H1 (cell line): ENCODE results near the gene APBB1. TPM values are rescaled to one million over a fixed set of nuclear protein-coding genes. Genes with fewer than 3 reads are reported as not detected.

Experiments
- CTCF ChIA-PET: fragments of 300-600 bp; sonication (Branson Sonifier 250); formaldehyde crosslinking; loops from one replicate; lab custom pipeline; 2021; ENCODE audit not compliant: partially characterized antibody; lab: Charles Lee
- POLR2A ChIA-PET: fragments of 300-600 bp; sonication (Branson Sonifier 250); formaldehyde crosslinking; loops from one replicate; lab custom pipeline; 2021; ENCODE audit warnings: inconsistent platforms; ENCODE audit not compliant: partially characterized antibody; lab: Charles Lee
- DNase-seq, 2 experiments: peaks; one replicate each; pipeline versions ENCODE4 v3.0.0 to v3.0.0-alpha.2; 2010 to 2022; ENCODE audit warnings: low spot score in 2 of 2, low read depth in 1 of 2, mixed read lengths in 1 of 2
- FAIRE-seq: peaks from 2 replicates; lab custom pipeline; 2011; peaks lifted over from hg19 to GRCh38; lab: Jason Lieb, UNC
- H2AFZ ChIP-seq: 2 replicates; pipeline ENCODE4 v1.8.1; 2012; ENCODE audit warnings: low read length, inconsistent platforms
- H2AK5ac ChIP-seq: 2 replicates; pipeline ENCODE4 v1.6.1; 2013; ENCODE audit warnings: low read depth, low read length
- H2BK120ac ChIP-seq: replicated peaks from 2 replicates; pipeline ENCODE3; 2013; ENCODE audit warnings: low read depth, low read length, inconsistent platforms
- H2BK12ac ChIP-seq: 2 replicates; pipeline ENCODE4 v1.6.1; 2013; ENCODE audit warnings: low read depth, low read length
- H2BK15ac ChIP-seq: 2 replicates; pipeline ENCODE4 v1.6.1; 2013; ENCODE audit warnings: low read length
- H2BK20ac ChIP-seq: 2 replicates; pipeline ENCODE4 v1.6.1; 2013; ENCODE audit warnings: low read length
- H2BK5ac ChIP-seq: 2 replicates; pipeline ENCODE4 v1.6.1; 2013; ENCODE audit warnings: low read depth, low read length
- H3K14ac ChIP-seq: 2 replicates; pipeline ENCODE4 v1.6.1; 2013; ENCODE audit warnings: inconsistent platforms; ENCODE audit not compliant: insufficient read length
- H3K18ac ChIP-seq: 2 replicates; pipeline ENCODE4 v1.6.1; 2013; ENCODE audit warnings: low read length; ENCODE audit errors: extremely low read depth
- H3K23ac ChIP-seq: 2 replicates; pipeline ENCODE4 v1.6.1; 2013; ENCODE audit warnings: inconsistent platforms; ENCODE audit not compliant: insufficient read length
- H3K23me2 ChIP-seq: 2 replicates; pipeline ENCODE4 v1.6.1; 2013; ENCODE audit warnings: low read depth, low read length
- H3K27ac ChIP-seq: 2 replicates; pipeline ENCODE4 v1.6.1; 2011; ENCODE audit warnings: low read depth, low read length, inconsistent platforms
- H3K27me3 ChIP-seq, 4 experiments: replicated peaks in 1 of 4; 1 replicate in 1 of 4; 2 replicates in 3 of 4; pipeline versions ENCODE4 v1.6.1 to v1.8.1; 2011 to 2013; ENCODE audit warnings: low read length in 3 of 4, mild to moderate bottlenecking in 3 of 4, inconsistent platforms in 2 of 4, mixed read lengths in 2 of 4, moderate library complexity in 1 of 4; ENCODE audit not compliant: control insufficient read depth in 3 of 4, insufficient read depth in 3 of 4; ENCODE audit errors: extremely low read depth in 1 of 4
- H3K36me3 ChIP-seq, 4 experiments: 2 replicates each; pipeline versions ENCODE4 v1.6.1 to v1.8.1; 2011 to 2013; ENCODE audit warnings: mild to moderate bottlenecking in 4 of 4, low read length in 3 of 4, moderate library complexity in 2 of 4, control low read depth in 1 of 4, inconsistent platforms in 1 of 4; ENCODE audit not compliant: insufficient read depth in 4 of 4, control insufficient read depth in 2 of 4
- H3K4ac ChIP-seq: replicated peaks from 2 replicates; pipeline ENCODE3; 2013; ENCODE audit warnings: low read length, low read depth, mixed read lengths, inconsistent platforms; ENCODE audit not compliant: insufficient read length
- H3K4me1 ChIP-seq, 4 experiments: replicated peaks in 1 of 4; 1 replicate in 1 of 4; 2 replicates in 3 of 4; pipeline versions ENCODE4 v1.6.1 to v1.8.1; 2011 to 2013; ENCODE audit warnings: low read length in 3 of 4, inconsistent platforms in 2 of 4, mixed read lengths in 1 of 4; ENCODE audit not compliant: insufficient read depth in 4 of 4, control insufficient read depth in 3 of 4
- H3K4me2 ChIP-seq, 2 experiments: 2 replicates each; pipeline versions ENCODE4 v1.6.1 to v1.8.1; 2011 to 2013; ENCODE audit warnings: low read depth in 2 of 2, low read length in 2 of 2, control low read depth in 1 of 2, inconsistent platforms in 1 of 2, mild to moderate bottlenecking in 1 of 2; ENCODE audit not compliant: insufficient read depth in 1 of 2
- H3K4me3 ChIP-seq, 4 experiments: fragments of 200-600, 300-600 bp in 1 of 4; sonication (generic), shearing (Covaris generic), sonication (Bioruptor Twin) in 1 of 4; 2 replicates each; pipeline versions ENCODE4 v1.5.1 to v1.8.1; 2011 to 2016; ENCODE audit warnings: low read length in 4 of 4, low read depth in 3 of 4, control low read depth in 2 of 4, inconsistent platforms in 2 of 4, mild to moderate bottlenecking in 2 of 4, mixed read lengths in 1 of 4, moderate library complexity in 1 of 4; ENCODE audit not compliant: insufficient read depth in 2 of 4; ENCODE audit errors: extremely low read depth in 1 of 4
- H3K56ac ChIP-seq: replicated peaks from 2 replicates; pipeline ENCODE3; 2013; ENCODE audit warnings: low read depth, mild to moderate bottlenecking, mixed read lengths, low read length, inconsistent platforms; ENCODE audit not compliant: insufficient read length
- H3K79me1 ChIP-seq: 2 replicates; pipeline ENCODE4 v1.6.1; 2013; ENCODE audit warnings: low read depth, low read length, control low read depth
- H3K79me2 ChIP-seq, 2 experiments: 2 replicates each; pipeline versions ENCODE4 v1.6.1 to v1.8.1; 2012 to 2013; ENCODE audit warnings: low read length in 2 of 2, mild to moderate bottlenecking in 2 of 2, inconsistent platforms in 1 of 2; ENCODE audit not compliant: insufficient read depth in 2 of 2, control insufficient read depth in 1 of 2
- H3K9ac ChIP-seq, 4 experiments: replicated peaks in 1 of 4; 1 replicate in 1 of 4; 2 replicates in 3 of 4; pipeline versions ENCODE4 v1.6.1 to v1.8.1; 2011 to 2013; ENCODE audit warnings: low read depth in 3 of 4, low read length in 3 of 4, control low read depth in 2 of 4, mild to moderate bottlenecking in 2 of 4, moderate library complexity in 2 of 4, inconsistent platforms in 1 of 4; ENCODE audit errors: extremely low read depth in 1 of 4
- H3K9me3 ChIP-seq, 2 experiments: 2 replicates each; pipeline versions ENCODE4 v1.6.1 to v1.8.1; 2012 to 2013; ENCODE audit warnings: mild to moderate bottlenecking in 2 of 2, moderate library complexity in 2 of 2, control low read depth in 1 of 2, inconsistent platforms in 1 of 2, low read depth in 1 of 2, low read length in 1 of 2, mixed read lengths in 1 of 2; ENCODE audit not compliant: insufficient read depth in 2 of 2
- H4K20me1 ChIP-seq, 2 experiments: replicated peaks in 1 of 2; 2 replicates each; pipeline versions ENCODE3 to v1.8.1; 2011 to 2013; ENCODE audit warnings: inconsistent platforms in 2 of 2, low read length in 2 of 2, mild to moderate bottlenecking in 1 of 2; ENCODE audit not compliant: insufficient read depth in 2 of 2, control insufficient read depth in 1 of 2
- H4K5ac ChIP-seq: 2 replicates; pipeline ENCODE4 v1.6.1; 2013; ENCODE audit warnings: low read length, low read depth, mixed read lengths, inconsistent platforms; ENCODE audit not compliant: insufficient read length
- H4K8ac ChIP-seq: 2 replicates; pipeline ENCODE4 v1.8.0; 2013; ENCODE audit warnings: mild to moderate bottlenecking, moderate library complexity, low read length, inconsistent platforms; ENCODE audit not compliant: insufficient read depth; ENCODE audit errors: extremely low read depth
- H4K91ac ChIP-seq: replicated peaks from 2 replicates; pipeline ENCODE3; 2013; ENCODE audit warnings: low read length, mixed read lengths, inconsistent platforms; ENCODE audit not compliant: insufficient read length
- JUND ChIP-seq: IDR thresholded peaks from 2 replicates; pipeline ENCODE4 v1.6.1; 2011; ENCODE audit warnings: mild to moderate bottlenecking, improper control_type of control experiment, low read length
- KDM1A ChIP-seq: fragments of 200-600, 300-600 bp; sonication (generic); IDR thresholded peaks from 2 replicates; pipeline ENCODE4 v1.7.1; 2016; ENCODE audit warnings: mild to moderate bottlenecking, low read length, borderline replicate concordance
- SP4 ChIP-seq: IDR thresholded peaks from 2 replicates; pipeline ENCODE4 v1.6.1; 2012; ENCODE audit warnings: low read length, inconsistent platforms
- WGBS, 2 experiments: shearing (Covaris generic) in 1 of 2; methylation state at CpG; one replicate each; pipeline versions ENCODE4 v1.1.6 to v1.1.7; 2013 to 2015; ENCODE audit warnings: low lambda C conversion rate in 2 of 2, mixed read lengths in 2 of 2, inconsistent platforms in 1 of 2, low coverage in 1 of 2, missing lambda C conversion rate in 1 of 2; ENCODE audit not compliant: insufficient replicate concordance in 2 of 2, insufficient coverage in 1 of 2, insufficient read length in 1 of 2; ENCODE audit errors: extremely low coverage in 1 of 2, missing lambda C conversion rate in 1 of 2; 5-methylcytosine and 5-hydroxymethylcytosine counted together
- polyA plus RNA-seq, 7 experiments: library from polyadenylated mRNA; depleted of rRNA in 3 of 7; stranded (reverse) in 5 of 7; unstranded in 2 of 7; fragments of >200 nt in 5 of 7; fragments of 200-250 nt in 2 of 7; gene quantifications; 1 replicate in 5 of 7; 2 replicates in 1 of 7; 4 replicates in 1 of 7; pipeline versions ENCODE4 v1.2.1 to v1.2.3, GENCODE V29; 2011 to 2013; ENCODE audit warnings: missing spikeins in 2 of 7, mixed read lengths in 2 of 7
- total RNA-seq: library from RNA; stranded (reverse); fragmentation: NEBNext Ultra II Directional; extraction: Animal tissue kit (Norgen Biotek cat#: 25700); gene quantifications from 2 replicates; pipeline ENCODE4 v1.2.1, GENCODE V29; 2021

APBB1 gene
- total and polyA plus RNA-seq, 2 of the 8 experiments (the other 6 are each of a cell fraction or from before 2014, with no cell fraction given), result 23.9 to 33.1 TPM

GRCh38 chr11:6356503-6357055 is 62.3 kb downstream of the APBB1 start:
- TF ChIP-seq JUND (no peak), KDM1A (no peak), SP4 (no peak)
- no peaks in the 10 kb centered on the region for H3K23me2 ChIP-seq
- H2BK12ac ChIP-seq, result no peak overlapping the region
- H3K9me3 ChIP-seq, result no peaks in the 10 kb centered on the region
- no peak overlapping the region for H2BK20ac ChIP-seq
- no peak overlapping the region for H3K9ac ChIP-seq
- H4K5ac ChIP-seq, result no peak overlapping the region
- no peak overlapping the region for H3K14ac ChIP-seq
- H3K27me3 ChIP-seq, result no peaks in the 10 kb centered on the region
- no peak overlapping the region for H3K4ac ChIP-seq
- H3K56ac ChIP-seq, result no peak overlapping the region
- no peak overlapping the region for H3K23ac ChIP-seq
- H2AFZ ChIP-seq, result no peak overlapping the region
- 86% methylated on average over 4 of the region's 4 CpGs; no CpG with 5 or more reads in 1 of the 2 experiments for WGBS, 2 experiments
- no peak overlapping the region for H2BK120ac ChIP-seq
- no peaks in the 10 kb centered on the region for H3K36me3 ChIP-seq
- H3K18ac ChIP-seq, result no peak overlapping the region
- DNase-seq, result no peak
- H3K4me1 ChIP-seq, result no peaks in the 10 kb centered on the region
- H4K20me1 ChIP-seq, result no peaks in the 10 kb centered on the region
- H2AK5ac ChIP-seq, result no peak overlapping the region
- no peak for FAIRE-seq
- H4K8ac ChIP-seq, result no peak overlapping the region
- ChIA-PET CTCF (interaction anchor here (3.6 to 7.8 kb wide), 2 partner anchors 54 to 106 kb away, joined by 24 to 97 read pairs; no protein-coding TSS in a partner anchor), POLR2A (no interaction called here)
- H2BK15ac ChIP-seq, result no peak overlapping the region
- no peak overlapping the region for H2BK5ac ChIP-seq
- no peak overlapping the region for H3K4me3 ChIP-seq
- no peaks in the 10 kb centered on the region for H3K79me2 ChIP-seq
- H3K27ac ChIP-seq, result no peak overlapping the region
- no peak overlapping the region for H4K91ac ChIP-seq
- no peak overlapping the region for H3K4me2 ChIP-seq
- H3K79me1 ChIP-seq, result no peaks in the 10 kb centered on the region
